A673 (cell line): Measurements from ENCODE around the gene SPRR2E. TPM values are rescaled to one million over a fixed set of nuclear protein-coding genes. Genes with fewer than 3 reads are reported as not detected.

ENCODE experiments used
- Bru-seq: library from RNA; stranded (reverse); fragments of 400-500 nt; gene quantifications from one replicate; lab custom pipeline; 2021; lab: Mats Ljungman, UMichigan
- BruChase-seq, 2 experiments: library from RNA; stranded (reverse); fragments of 400-500 nt; gene quantifications; one replicate each; lab custom pipeline; 2021; lab: Mats Ljungman, UMichigan
- BruUV-seq: library from RNA; stranded (reverse); fragments of 400-500 nt; replicated peaks from 2 replicates; lab custom pipeline; 2021; lab: Mats Ljungman, UMichigan
- CTCF ChIA-PET: fragments of 300-600 bp; sonication (Branson Sonifier 250); formaldehyde crosslinking; loops from one replicate; lab custom pipeline; 2022; ENCODE audit warnings: antibody characterized with exemption; lab: Charles Lee
- POLR2A ChIA-PET: fragments of 300-600 bp; sonication (Branson Sonifier 250); formaldehyde crosslinking; loops from one replicate; lab custom pipeline; 2022; ENCODE audit warnings: antibody characterized with exemption; ENCODE audit not compliant: low non-redundant PET; lab: Charles Lee
- DNase-seq: peaks from one replicate; pipeline ENCODE4 v3.0.0-alpha.2; 2015; ENCODE audit warnings: low spot score
- H3K27ac ChIP-seq: fragments of 200-600 bp; sonication (generic); 2 replicates; pipeline ENCODE4 v1.5.1; 2016; ENCODE audit warnings: mixed run types, low read depth, mild to moderate bottlenecking, mixed read lengths, antibody characterized with exemption, low read length; ENCODE audit not compliant: poor library complexity, severe bottlenecking
- H3K27me3 ChIP-seq: fragments of 200-600 bp; sonication (generic); replicated peaks from 2 replicates; pipeline ENCODE4 v1.6.1; 2017; ENCODE audit warnings: mixed run types, low read depth, mild to moderate bottlenecking, mixed read lengths, antibody characterized with exemption, low read length; ENCODE audit not compliant: insufficient read depth, poor library complexity
- H3K36me3 ChIP-seq: fragments of 200-600 bp; sonication (generic); 2 replicates; pipeline ENCODE4 v1.6.1; 2016; ENCODE audit warnings: mixed run types, mild to moderate bottlenecking, mixed read lengths, antibody characterized with exemption, low read length; ENCODE audit not compliant: insufficient read depth, poor library complexity, severe bottlenecking
- H3K4me1 ChIP-seq: fragments of 200-600 bp; sonication (generic); 2 replicates; pipeline ENCODE4 v1.6.1; 2017; ENCODE audit warnings: mixed run types, mild to moderate bottlenecking, mixed read lengths, antibody characterized with exemption, low read length; ENCODE audit not compliant: insufficient read depth, poor library complexity, severe bottlenecking
- H3K4me3 ChIP-seq: fragments of 200-600 bp; sonication (generic); 2 replicates; pipeline ENCODE4 v1.5.1; 2016; ENCODE audit warnings: low read depth, mixed run types, mild to moderate bottlenecking, mixed read lengths, low read length; ENCODE audit not compliant: poor library complexity, severe bottlenecking
- H3K9me3 ChIP-seq: fragments of 200-600 bp; sonication (generic); 2 replicates; pipeline ENCODE4 v1.6.1; 2016; ENCODE audit warnings: mixed run types, low read depth, mild to moderate bottlenecking, mixed read lengths, antibody characterized with exemption, low read length; ENCODE audit not compliant: poor library complexity, severe bottlenecking
- EZH2 ChIP-seq: fragments of 200-600 bp; sonication (generic); IDR thresholded peaks from 2 replicates; pipeline ENCODE4 v1.6.1; 2017; ENCODE audit warnings: borderline replicate concordance, low read depth, mild to moderate bottlenecking, mixed read lengths, antibody characterized with exemption, low read length; ENCODE audit not compliant: poor library complexity, severe bottlenecking
- intact Hi-C: fragments of 100-400 bp; cut with micrococcal nuclease; formaldehyde crosslinking; loops from one replicate; pipeline ENCODE4 v1.10.0; 2022; ENCODE audit not compliant: unreplicated experiment
- long read RNA-seq: library from polyadenylated mRNA; stranded (forward); transcript quantifications from one replicate; pipeline ENCODE4 v2.0.0, GENCODE V29; 2022
- total RNA-seq: library from RNA; stranded (reverse); gene quantifications from 2 replicates; pipeline ENCODE4 v1.2.3, GENCODE V29; 2021
- TF ChIP-seq, protein P1 (sequence below): fragments of 300-800, 200-600 bp; sonication (generic); conservative IDR thresholded peaks from 2 replicates; pipeline ENCODE4 v1.5.1; 2017; ENCODE audit warnings: low read depth, mild to moderate bottlenecking, antibody characterized with exemption, low read length, moderate library complexity, mixed read lengths

The SPRR2E gene
- total RNA-seq (not detected in 2 replicates), Bru-seq, nascent RNA (not detected), BruChase-seq, experiment 1, labeled RNA remaining after a 2-hour chase (not detected), BruChase-seq, experiment 2, labeled RNA remaining after a 6-hour chase (not detected)
- long read RNA-seq, result 0 reads

DNA sequence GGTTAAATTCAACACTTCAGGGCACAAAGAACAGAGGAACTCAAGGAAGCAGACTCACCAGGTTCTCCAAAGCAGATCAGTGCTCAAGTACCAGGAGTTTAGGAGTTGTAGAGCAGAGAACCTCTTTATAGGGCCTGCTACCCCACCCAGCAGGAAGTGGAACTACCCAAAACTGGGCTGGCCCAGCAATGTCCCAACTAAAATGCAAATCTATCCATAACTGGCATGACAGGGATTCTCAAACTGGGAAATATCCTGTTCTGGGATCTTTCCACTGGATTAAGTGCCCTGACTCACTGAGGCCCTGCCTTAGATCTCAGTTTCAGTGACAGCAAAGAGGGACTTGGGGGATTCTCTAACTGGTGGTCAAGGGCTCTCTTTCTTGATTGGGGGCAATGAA is at the start of gene SPRR2E:
SPRR2E (minus strand) TSS at position 101 of the 400 bp plus-strand sequence. CDS start 775 bp downstream, outside the sequence.
- Histone ChIP-seq H3K4me1 (no peaks in the 10 kb centered on the region), H3K9me3 (no peaks in the 10 kb centered on the region), H3K36me3 (no peaks in the 10 kb centered on the region), H3K27ac (no peak within 1 kb of the TSS), H3K27me3 (peaks cover 25% of the 10 kb centered on the region), H3K4me3 (no peak within 1 kb of the TSS)
- intact Hi-C loops, result no loop called here
- ChIA-PET CTCF (no interaction called here), POLR2A (no interaction called here)
- no peak for DNase-seq
- TF ChIP-seq, protein P1, sequence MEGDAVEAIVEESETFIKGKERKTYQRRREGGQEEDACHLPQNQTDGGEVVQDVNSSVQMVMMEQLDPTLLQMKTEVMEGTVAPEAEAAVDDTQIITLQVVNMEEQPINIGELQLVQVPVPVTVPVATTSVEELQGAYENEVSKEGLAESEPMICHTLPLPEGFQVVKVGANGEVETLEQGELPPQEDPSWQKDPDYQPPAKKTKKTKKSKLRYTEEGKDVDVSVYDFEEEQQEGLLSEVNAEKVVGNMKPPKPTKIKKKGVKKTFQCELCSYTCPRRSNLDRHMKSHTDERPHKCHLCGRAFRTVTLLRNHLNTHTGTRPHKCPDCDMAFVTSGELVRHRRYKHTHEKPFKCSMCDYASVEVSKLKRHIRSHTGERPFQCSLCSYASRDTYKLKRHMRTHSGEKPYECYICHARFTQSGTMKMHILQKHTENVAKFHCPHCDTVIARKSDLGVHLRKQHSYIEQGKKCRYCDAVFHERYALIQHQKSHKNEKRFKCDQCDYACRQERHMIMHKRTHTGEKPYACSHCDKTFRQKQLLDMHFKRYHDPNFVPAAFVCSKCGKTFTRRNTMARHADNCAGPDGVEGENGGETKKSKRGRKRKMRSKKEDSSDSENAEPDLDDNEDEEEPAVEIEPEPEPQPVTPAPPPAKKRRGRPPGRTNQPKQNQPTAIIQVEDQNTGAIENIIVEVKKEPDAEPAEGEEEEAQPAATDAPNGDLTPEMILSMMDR, result no peak
- TF ChIP-seq EZH2, result no peak
- BruUV-seq, result no TSS peak

DNA sequence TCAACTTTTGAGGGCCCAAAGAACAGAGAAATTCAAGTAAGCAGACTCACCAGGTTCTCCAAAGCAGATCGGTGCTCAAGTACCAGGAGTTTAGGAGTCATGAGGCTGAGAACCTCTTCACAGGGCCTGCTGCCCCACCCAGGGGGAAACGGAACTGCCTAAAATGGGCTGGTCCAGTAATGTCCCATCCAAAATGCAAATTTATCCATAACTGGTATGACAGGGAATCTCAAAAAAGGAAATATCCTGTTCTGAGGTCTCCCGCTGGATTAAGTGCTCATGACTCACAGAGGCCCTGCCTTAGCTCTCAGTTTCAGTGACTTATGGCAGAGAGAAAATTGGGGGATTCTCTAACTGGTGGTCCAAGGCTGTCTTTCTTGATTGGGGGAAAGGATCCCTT is 47.1 kb upstream of the SPRR2E start:
- no peak overlapping the region for H3K4me3 ChIP-seq
- CTCF ChIA-PET, result no interaction called here
- no TSS peak for BruUV-seq
- DNase-seq, result no peak
- H3K27ac ChIP-seq, result no peak overlapping the region
- H3K9me3 ChIP-seq, result no peaks in the 10 kb centered on the region
- intact Hi-C loops, result no loop called here
- H3K36me3 ChIP-seq, result no peaks in the 10 kb centered on the region
- no peak for TF ChIP-seq EZH2
- TF ChIP-seq, protein P1, result no peak
- peaks cover 70% of the 10 kb centered on the region for H3K27me3 ChIP-seq
- H3K4me1 ChIP-seq, result no peaks in the 10 kb centered on the region
- POLR2A ChIA-PET, result no interaction called here

DNA sequence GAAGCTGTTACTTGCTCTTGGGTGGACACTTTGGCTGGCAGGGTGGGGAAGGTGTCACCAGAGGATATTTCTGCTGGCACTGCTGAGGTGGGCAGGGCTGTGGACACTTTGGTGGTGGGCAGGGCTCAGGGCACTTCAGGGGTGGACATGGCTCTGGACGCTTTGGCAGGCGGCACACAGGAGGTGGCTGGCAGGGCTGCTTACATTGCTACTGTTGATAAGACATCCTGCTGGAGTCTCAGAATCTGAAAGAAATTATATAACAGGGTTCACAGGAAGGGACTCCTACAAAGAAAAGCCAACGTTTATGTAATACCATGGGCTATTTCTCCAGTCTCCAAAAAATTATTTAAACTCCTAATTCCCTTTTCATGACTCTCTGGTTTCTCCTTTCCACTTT is 46.2 kb upstream of the SPRR2E start:
- ChIA-PET CTCF (no interaction called here), POLR2A (no interaction called here)
- Histone ChIP-seq H3K9me3 (no peaks in the 10 kb centered on the region), H3K27ac (no peak overlapping the region), H3K4me3 (no peak overlapping the region), H3K36me3 (no peaks in the 10 kb centered on the region), H3K4me1 (no peaks in the 10 kb centered on the region), H3K27me3 (peaks cover 73% of the 10 kb centered on the region)
- intact Hi-C loops, result no loop called here
- no peak for TF ChIP-seq EZH2
- TF ChIP-seq, protein P1, result no peak
- DNase-seq, result no peak
- BruUV-seq, result no TSS peak
